GM12873 (cell line): ENCODE data around the gene MSRB2.

Experiments used
- CTCF ChIP-seq: IDR thresholded peaks from 2 replicates; pipeline ENCODE4 v1.5.1; 2012; ENCODE audit warnings: low read depth, mild to moderate bottlenecking, moderate library complexity, low read length, control low read depth; ENCODE audit not compliant: insufficient read depth; ENCODE audit errors: missing control alignments

The MSRB2 gene

GRCh38 chr10:23150610-23151009 lies 55.2 kb downstream of the MSRB2 start:
- TF ChIP-seq CTCF, result no peak

GRCh38 chr10:23151071-23151470 lies 55.7 kb downstream of the MSRB2 start:
- TF ChIP-seq CTCF, result no peak

GRCh38 chr10:23155169-23155568 lies 59.8 kb downstream of the MSRB2 start:
- TF ChIP-seq CTCF, result no peak

GRCh38 chr10:23156447-23157150 lies 61.2 kb downstream of the MSRB2 start:
- no peak for TF ChIP-seq CTCF

- no peak for TF ChIP-seq CTCF
Measured at GRCh38 chr10:23157239-23157681, 61.9 kb downstream of the MSRB2 start.

- peak; percentile 44 for TF ChIP-seq CTCF
Measured at GRCh38 chr10:23157691-23158369, 62.5 kb downstream of the MSRB2 start.

GRCh38 chr10:23158370-23158769 lies 63.0 kb downstream of the MSRB2 start:
- peak; percentile 89 for TF ChIP-seq CTCF
